Body of pancreas (tissue), 4 donors: ENCODE results near the gene EFHC2. TPM values are rescaled to one million over a fixed set of nuclear protein-coding genes. Genes with fewer than 3 reads are reported as not detected.
A peak's percentile ranks its signal among the peaks of the same experiment; 100 is the strongest.
"Not testable (repeated sequence)": the region's sequence is repeated elsewhere in the genome, so short reads cannot be mapped to it uniquely, and the experiment has no call there.

ENCODE experiments used
- ATAC-seq: fragments of 150-250 bp; one replicate; pipeline ENCODE4 v1.9.1; 2016
- DNase-seq, 4 donors: peaks; one replicate each; pipeline ENCODE4 v3.0.0-alpha.2; 2019
- H3K27ac ChIP-seq, 4 donors: fragments of 200-600 bp; sonication (generic); 1 replicate in 3 of 4; 2 replicates in 1 of 4; pipeline versions ENCODE4 v1.5.1 to v1.6.1; 2016 to 2019; ENCODE audit warnings: mild to moderate bottlenecking in 1 of 4, mixed read lengths in 1 of 4, moderate library complexity in 1 of 4
- H3K27me3 ChIP-seq, 2 donors: fragments of 200-600 bp; sonication (generic); one replicate each; pipeline ENCODE4 v1.6.0; 2016; ENCODE audit warnings: mild to moderate bottlenecking in 1 of 2
- H3K36me3 ChIP-seq, 2 donors: fragments of 200-600 bp; sonication (generic); replicated peaks in 1 of 2; 2 replicates each; pipeline ENCODE4 v1.5.1; 2016; ENCODE audit warnings: low read depth in 2 of 2; ENCODE audit not compliant: insufficient read depth in 1 of 2
- H3K4me1 ChIP-seq: fragments of 200-600 bp; sonication (generic); one replicate; pipeline ENCODE4 v1.6.0; 2016
- H3K4me3 ChIP-seq, 2 donors: fragments of 200-600 bp; sonication (generic); 1 replicate in 1 of 2; 2 replicates in 1 of 2; pipeline ENCODE4 v1.5.1; 2016 to 2019
- H3K9me3 ChIP-seq, 3 donors: fragments of 200-600 bp; sonication (generic); 1 replicate in 2 of 3; 2 replicates in 1 of 3; pipeline ENCODE4 v1.5.1; 2016
- CTCF ChIP-seq, 7 experiments: fragments of 450-650 bp in 4 of 7; fragments of 200-600 bp in 3 of 7; sonication (generic) in 3 of 7; IDR thresholded peaks; one replicate each; pipeline ENCODE4 v1.5.1; 2016 to 2019; ENCODE audit warnings: antibody characterized with exemption in 7 of 7
- POLR2A ChIP-seq, 3 donors: fragments of 450-650 bp; IDR thresholded peaks; one replicate each; pipeline ENCODE4 v1.6.1; 2016; ENCODE audit warnings: antibody characterized with exemption in 3 of 3, mild to moderate bottlenecking in 2 of 3
- WGBS, 2 donors: methylation state at CpG; one replicate each; pipeline ENCODE4 v1.1.5; 2017; 5-methylcytosine and 5-hydroxymethylcytosine counted together
- intact Hi-C: fragments of 100-400 bp; cut with DNase I; formaldehyde crosslinking; loops from one replicate; pipeline ENCODE4 v1.15.1; 2023
- total RNA-seq, 2 donors: library from RNA; depleted of rRNA; stranded (reverse); fragments of >200 nt; gene quantifications; one replicate each; pipeline ENCODE4 v1.1.0, GENCODE V29; 2016

The EFHC2 gene
- total RNA-seq, 2 donors from 2014 or later = 2.1 TPM; not detected in 1

GRCh38 chrX:44203791-44204190, 139.7 kb downstream of the EFHC2 start:
- TF ChIP-seq CTCF (IDR thresholded peaks at IDR 0.05) = no peak
- Histone ChIP-seq H3K9me3 (no peaks in the 10 kb centered on the region), H3K4me1 (no peaks in the 10 kb centered on the region), H3K27me3 (no peaks in the 10 kb centered on the region), H3K4me3 (no peak overlapping the region), H3K36me3 (no peaks in the 10 kb centered on the region), H3K27ac (no peak overlapping the region)
- no peak for DNase-seq
- intact Hi-C loops = no loop called here
- ATAC-seq = no peak
- WGBS, 2 donors = 80 to 86% methylated on average over 1 of the region's 1 CpG

GRCh38 chrX:44202596-44202995, 140.9 kb downstream of the EFHC2 start:
- Histone ChIP-seq H3K4me3 (no peak overlapping the region), H3K4me1 (no peaks in the 10 kb centered on the region), H3K27ac (no peak overlapping the region), H3K27me3 (no peaks in the 10 kb centered on the region), H3K36me3 (no peaks in the 10 kb centered on the region), H3K9me3 (no peaks in the 10 kb centered on the region)
- ATAC-seq (no peak), DNase-seq (no peak)
- whole genome bisulfite sequencing, 2 donors = 65 to 71% methylated on average over 1 to 2 of the region's 2 CpGs
- no peak for TF ChIP-seq POLR2A (IDR thresholded peaks at IDR 0.05)
- no peak for TF ChIP-seq CTCF (IDR thresholded peaks at IDR 0.05)
- intact Hi-C loops = no loop called here

- ATAC-seq = no peak
- H3K9me3 ChIP-seq = no peaks in the 10 kb centered on the region
- no peak for DNase-seq
- WGBS, 2 donors = 92 to 100% methylated on average over 2 of the region's 2 CpGs
- TF ChIP-seq POLR2A (IDR thresholded peaks at IDR 0.05) = no peak
- no peak for TF ChIP-seq CTCF (IDR thresholded peaks at IDR 0.05)
- no peaks in the 10 kb centered on the region for H3K36me3 ChIP-seq
- no peaks in the 10 kb centered on the region for H3K4me1 ChIP-seq
- H3K27ac ChIP-seq = no peak overlapping the region
- intact Hi-C loops = no loop called here
- H3K27me3 ChIP-seq = no peaks in the 10 kb centered on the region
- no peak overlapping the region for H3K4me3 ChIP-seq
Observed at GRCh38 chrX:44189116-44189515, 154.4 kb downstream of the EFHC2 start.

- DNase-seq, H3K9me3 ChIP-seq, ATAC-seq, intact Hi-C loops, H3K4me1 ChIP-seq, H3K27me3 ChIP-seq, H3K27ac ChIP-seq, H3K36me3 ChIP-seq, H3K4me3 ChIP-seq: not testable (repeated sequence)
- 58 to 69% methylated on average over 5 of the region's 5 CpGs for WGBS, 2 donors
Observed at GRCh38 chrX:44187915-44188314, 155.6 kb downstream of the EFHC2 start.

- DNase-seq (no peak), ATAC-seq (no peak)
- Histone ChIP-seq H3K27ac (no peak overlapping the region), H3K4me3 (no peak overlapping the region), H3K4me1 (no peaks in the 10 kb centered on the region), H3K27me3 (no peaks in the 10 kb centered on the region), H3K9me3 (no peaks in the 10 kb centered on the region), H3K36me3 (no peaks in the 10 kb centered on the region)
- TF ChIP-seq CTCF (IDR thresholded peaks at IDR 0.05) (peak in 2 of 7 experiments; percentile 14 to 17), POLR2A (IDR thresholded peaks at IDR 0.05) (no peak)
- WGBS, 2 donors = 65 to 72% methylated on average over 2 of the region's 2 CpGs
- intact Hi-C loops = no loop called here
Observed at GRCh38 chrX:44183329-44183728, 160.1 kb downstream of the EFHC2 start.
